ENCODE results near the gene CHTOP.

The CHTOP gene

DNA sequence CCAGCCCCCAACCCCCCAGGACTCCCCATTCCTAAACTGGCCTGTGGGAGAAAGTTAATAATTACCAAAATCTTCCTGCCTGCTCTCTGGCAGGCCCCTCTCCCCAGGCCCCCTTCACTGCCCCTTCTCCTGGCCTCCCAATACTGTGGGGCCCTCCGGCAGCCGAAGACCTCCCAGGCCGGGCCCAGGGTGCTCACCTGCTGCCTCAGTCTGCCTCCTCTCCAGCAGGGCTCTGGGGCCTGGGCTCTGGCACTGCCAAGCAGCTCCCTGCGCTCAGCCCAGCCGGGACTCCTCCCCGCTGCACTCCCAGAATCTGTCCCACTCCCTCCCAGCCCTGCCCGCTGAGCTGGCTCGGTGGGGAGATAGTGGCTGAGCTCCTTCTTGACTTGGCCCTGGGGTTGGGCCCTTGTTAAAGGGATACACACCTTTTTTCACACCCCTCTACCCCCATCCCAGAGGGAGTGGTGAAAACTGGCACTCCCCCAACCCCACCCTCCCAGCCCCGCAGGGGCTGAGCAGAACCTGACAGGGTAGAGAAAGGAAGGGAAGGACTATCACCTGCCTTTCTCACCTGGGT, 21.0 kb upstream of the CHTOP start, which contains the start of gene S100A16:
S100A16 (minus strand) TSS at position 383 of the 577 bp plus-strand sequence. CDS start 4,986 bp downstream, outside the sequence.
- no peak for DNase-seq (ENCODE audit: low spot score)

DNA sequence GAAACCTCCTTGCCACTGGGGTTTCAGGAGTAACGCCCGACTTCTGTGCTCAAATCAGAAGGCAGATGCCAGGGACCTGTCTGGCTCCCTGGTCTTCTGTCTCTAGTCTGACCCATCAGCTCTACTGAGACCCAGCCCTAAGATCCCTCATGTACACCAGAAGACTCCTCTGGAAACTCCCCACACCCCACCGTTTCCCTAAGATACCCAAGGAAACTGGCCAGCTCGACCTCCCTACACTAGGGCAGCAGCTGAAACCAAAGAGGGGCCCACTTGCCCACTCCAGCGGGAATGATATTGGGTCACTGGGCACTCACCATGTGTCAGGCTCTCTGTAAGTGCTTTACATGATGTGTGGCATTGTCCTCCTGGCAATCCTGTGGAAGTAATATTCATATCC, 20.5 kb upstream of the CHTOP start:
- no peak for DNase-seq (ENCODE audit: low spot score)

DNA sequence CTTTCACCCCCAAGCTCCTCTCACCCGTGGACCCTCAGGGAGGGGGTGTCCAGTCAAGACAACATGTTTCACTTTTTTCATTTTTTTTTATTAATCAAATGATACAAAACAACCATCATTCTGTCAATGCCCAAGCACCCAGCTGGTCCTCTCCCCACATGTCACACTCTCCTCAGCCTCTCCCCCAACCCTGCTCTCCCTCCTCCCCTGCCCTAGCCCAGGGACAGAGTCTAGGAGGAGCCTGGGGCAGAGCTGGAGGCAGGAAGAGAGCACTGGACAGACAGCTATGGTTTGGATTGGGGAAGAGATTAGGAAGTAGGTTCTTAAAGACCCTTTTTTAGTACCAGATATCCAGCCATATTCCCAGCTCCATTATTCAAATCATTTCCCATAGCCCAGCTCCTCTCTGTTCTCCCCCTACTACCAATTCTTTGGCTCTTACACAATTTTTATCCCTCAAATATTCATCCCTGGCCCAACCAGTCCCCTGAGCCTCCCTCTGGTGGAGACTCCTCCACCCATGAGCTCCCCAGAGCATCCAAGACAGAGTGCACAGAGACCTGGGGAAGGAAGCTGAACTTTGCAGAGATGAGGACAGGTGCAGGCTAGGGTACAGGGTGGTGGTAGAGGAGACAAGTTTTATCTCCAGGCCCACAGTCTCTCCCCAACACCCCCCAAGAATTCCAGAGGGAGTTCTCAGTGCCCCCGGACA, 19.5 kb upstream of the CHTOP start:
- no peak for DNase-seq (ENCODE audit: low spot score)

GRCh38 chr1:153614906-153615305, 19.0 kb upstream of the CHTOP start:
- no peak for DNase-seq (ENCODE audit: low spot score)

- no peak for DNase-seq (ENCODE audit: low spot score)
Observed at GRCh38 chr1:153615406-153615805, 18.5 kb upstream of the CHTOP start.

- no peak for DNase-seq (ENCODE audit: low spot score)
Observed at GRCh38 chr1:153616144-153616916, 17.5 kb upstream of the CHTOP start, which contains the start of gene S100A14. Gene S100A14, minus strand, starts transcription at chr1:153616325. Its CDS starts 467 bp downstream, at chr1:153615858.

- no peak for DNase-seq (ENCODE audit: low spot score)
Observed at GRCh38 chr1:153616917-153617311, 17.0 kb upstream of the CHTOP start.

- DNase-seq (ENCODE audit: low spot score) = no peak
Observed at GRCh38 chr1:153617663-153618062, 16.2 kb upstream of the CHTOP start.

GRCh38 chr1:153619171-153619570, 14.7 kb upstream of the CHTOP start:
- no peak for DNase-seq (ENCODE audit: low spot score)

GRCh38 chr1:153623101-153623500, 10.8 kb upstream of the CHTOP start:
- no peak for DNase-seq (ENCODE audit: low spot score)

- DNase-seq (ENCODE audit: low spot score) = no peak
Observed at GRCh38 chr1:153624965-153625611, 8.8 kb upstream of the CHTOP start.

GRCh38 chr1:153626477-153626903, 7.4 kb upstream of the CHTOP start:
- no peak for DNase-seq (ENCODE audit: low spot score)

DNA sequence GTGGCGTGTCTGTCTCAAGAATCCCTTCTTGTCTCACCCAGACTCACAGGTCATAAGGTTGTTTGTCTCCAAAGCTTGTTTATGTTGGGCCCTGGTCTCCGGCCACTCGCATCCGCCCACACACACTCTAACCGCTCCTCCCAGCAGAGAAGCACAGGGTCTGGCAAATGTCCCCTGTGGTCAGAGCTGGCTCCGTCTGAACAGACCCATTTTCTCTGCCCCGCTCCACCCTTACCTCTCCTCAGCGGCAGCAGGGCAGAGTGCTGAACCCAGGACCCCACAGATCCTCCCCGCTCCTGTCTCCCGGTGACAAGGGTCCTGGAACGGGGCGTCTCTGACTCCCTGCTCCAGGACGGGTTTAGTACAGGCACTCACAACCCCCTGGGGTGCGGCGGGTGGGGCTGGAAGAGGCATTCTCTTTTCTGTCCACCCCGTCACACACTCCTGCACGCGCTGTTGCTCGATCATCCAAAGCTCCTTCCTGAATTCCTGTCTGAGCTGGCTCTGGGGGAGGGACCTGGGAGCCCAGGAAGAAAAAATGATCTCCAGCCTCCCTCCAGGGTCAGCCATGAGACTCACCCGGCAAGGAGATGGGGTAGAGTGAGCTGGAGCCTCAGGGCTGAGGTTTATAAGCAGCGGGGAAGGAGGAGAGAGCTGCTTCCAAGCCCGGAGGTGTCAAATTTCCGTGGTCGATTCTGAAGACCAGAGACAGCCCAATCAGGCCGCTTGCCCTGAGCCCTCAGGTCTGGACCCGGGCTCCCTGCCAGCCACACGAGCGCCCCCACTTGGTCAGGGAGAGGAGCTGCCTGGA, 6.8 kb upstream of the CHTOP start, which contains the start of gene S100A13:
S100A13 (minus strand) TSS at position 602 of the 811 bp plus-strand sequence. CDS start 1,033 bp downstream, outside the sequence.
- peak; percentile 73 for DNase-seq (ENCODE audit: low spot score)

DNA sequence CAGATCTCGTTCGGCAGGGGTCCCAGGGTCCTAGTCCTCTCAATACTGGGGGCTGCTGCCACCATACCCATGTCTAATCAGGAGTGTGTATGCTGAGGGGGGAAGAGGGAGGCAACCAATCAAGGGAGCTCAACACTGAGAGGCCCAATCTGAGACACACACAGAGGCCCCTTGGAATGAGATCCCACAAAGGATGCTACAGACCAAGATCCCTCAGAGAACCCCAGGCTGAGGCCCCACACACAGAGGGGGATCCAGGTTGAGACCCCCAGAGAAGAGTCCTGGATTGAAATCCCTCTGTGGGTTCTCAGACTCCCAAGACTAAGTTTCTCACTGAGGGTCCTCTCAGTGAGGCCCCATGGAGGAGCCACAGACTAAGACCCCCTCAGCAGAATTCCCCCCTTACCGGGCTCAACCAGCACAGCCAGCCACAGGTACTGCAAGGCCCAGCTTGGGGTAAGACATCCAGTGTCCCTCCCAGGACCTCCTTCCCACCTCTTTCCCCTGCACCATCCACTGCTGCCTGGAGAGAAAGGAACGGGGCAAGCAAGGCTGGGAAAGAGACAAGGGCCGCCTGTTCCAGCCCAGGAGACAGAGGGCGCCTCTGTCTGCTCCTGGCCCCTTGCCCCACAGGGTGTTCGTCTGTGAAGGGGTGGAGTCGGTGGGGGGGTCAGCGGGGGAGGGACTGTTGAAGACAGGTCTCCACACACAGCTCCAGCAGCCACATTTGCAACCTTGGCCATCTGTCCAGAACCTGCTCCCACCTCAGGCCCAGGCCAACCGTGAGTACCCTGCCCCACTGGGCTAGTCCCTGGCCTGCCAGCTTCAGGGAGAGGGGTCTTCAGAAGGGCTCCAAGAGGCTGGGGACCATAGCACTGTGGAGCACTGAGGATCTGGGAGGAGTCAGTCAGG, 5.9 kb upstream of the CHTOP start, which contains the start of gene S100A1:
S100A1 (plus strand) TSS at position 720 of the 912 bp plus-strand sequence. CDS start 2,088 bp downstream, outside the sequence.
- DNase-seq (ENCODE audit: low spot score) = peak; percentile 90

GRCh38 chr1:153628638-153629342, 5.1 kb upstream of the CHTOP start:
- DNase-seq (ENCODE audit: low spot score) = no peak

GRCh38 chr1:153629343-153629665, 4.6 kb upstream of the CHTOP start:
- no peak for DNase-seq (ENCODE audit: low spot score)

DNA sequence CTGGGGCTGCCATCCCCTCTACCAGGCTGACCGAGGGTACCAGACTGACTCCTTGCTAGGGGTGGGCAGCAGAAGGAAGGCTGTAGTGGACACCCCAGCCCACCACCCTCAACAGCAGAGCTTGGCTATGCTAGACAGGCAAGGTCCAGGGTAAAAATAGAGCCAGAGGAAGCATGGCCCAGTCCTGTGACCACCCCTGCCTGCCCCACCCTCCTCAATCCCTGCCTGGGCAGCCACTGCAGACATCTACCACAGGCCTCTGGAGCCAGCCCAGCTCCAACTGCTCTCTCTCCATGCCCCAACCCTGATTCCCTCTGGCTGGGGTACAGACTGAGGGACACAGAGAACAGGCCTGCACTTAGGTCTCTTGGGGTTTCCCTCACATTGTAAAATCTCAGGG, 3.9 kb upstream of the CHTOP start:
- DNase-seq (ENCODE audit: low spot score) = no peak

DNA sequence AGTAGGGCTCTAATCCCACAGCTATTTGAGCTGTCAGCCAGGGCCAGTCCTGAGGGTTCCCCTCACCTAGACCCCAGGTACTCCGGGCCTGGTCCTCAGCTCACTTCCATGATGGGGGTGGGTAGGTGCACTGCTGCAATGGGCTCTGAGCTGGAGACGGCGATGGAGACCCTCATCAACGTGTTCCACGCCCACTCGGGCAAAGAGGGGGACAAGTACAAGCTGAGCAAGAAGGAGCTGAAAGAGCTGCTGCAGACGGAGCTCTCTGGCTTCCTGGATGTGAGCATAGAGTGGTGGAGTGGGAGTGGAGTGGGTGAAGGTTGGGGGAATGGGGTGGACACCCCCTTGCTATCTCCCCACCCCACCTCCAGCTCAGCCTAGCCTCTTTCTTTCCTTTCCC, 3.5 kb upstream of the CHTOP start:
- DNase-seq (ENCODE audit: low spot score) = no peak

Data from globus pallidus (tissue), 1 donor.